Measurements from ENCODE around the gene SNN. TPM values are rescaled to one million over a fixed set of nuclear protein-coding genes. Genes with fewer than 3 reads are reported as not detected.
A peak's percentile ranks its signal among the peaks of the same experiment; 100 is the strongest.

SNN gene
- total RNA-seq, 4 donors from 2014 or later, result 22.5 to 94.5 (median 78.1) TPM

- intact Hi-C loops (cut with DNase I; ENCODE audit: low total_unique reads) (loop anchor here (1.0 to 5.0 kb wide), 4 partner anchors 30 to 734 kb away; partner anchors contain the start of genes CLEC16A and DEXI), in situ Hi-C loops (cut with MboI; ENCODE audit: low sequenced_read_pairs in 4 of 4) (no loop called here)
- H3K9me3 ChIP-seq, result no peaks in the 10 kb centered on the region
- H3K36me3 ChIP-seq, result peaks cover 0 to 22% of the 10 kb centered on the region in 2 donors
- H3K4me3 ChIP-seq, result no peak overlapping the region
- ATAC-seq (peak; percentile 65 to 75), DNase-seq (peak; percentile 95 to 99)
- peak overlapping the region; percentile 91 to 99 (median 97) for H3K27ac ChIP-seq
- peak; percentile 56 to 59 for TF ChIP-seq POLR2A (IDR thresholded peaks at IDR 0.05)
- TF ChIP-seq, protein P1, sequence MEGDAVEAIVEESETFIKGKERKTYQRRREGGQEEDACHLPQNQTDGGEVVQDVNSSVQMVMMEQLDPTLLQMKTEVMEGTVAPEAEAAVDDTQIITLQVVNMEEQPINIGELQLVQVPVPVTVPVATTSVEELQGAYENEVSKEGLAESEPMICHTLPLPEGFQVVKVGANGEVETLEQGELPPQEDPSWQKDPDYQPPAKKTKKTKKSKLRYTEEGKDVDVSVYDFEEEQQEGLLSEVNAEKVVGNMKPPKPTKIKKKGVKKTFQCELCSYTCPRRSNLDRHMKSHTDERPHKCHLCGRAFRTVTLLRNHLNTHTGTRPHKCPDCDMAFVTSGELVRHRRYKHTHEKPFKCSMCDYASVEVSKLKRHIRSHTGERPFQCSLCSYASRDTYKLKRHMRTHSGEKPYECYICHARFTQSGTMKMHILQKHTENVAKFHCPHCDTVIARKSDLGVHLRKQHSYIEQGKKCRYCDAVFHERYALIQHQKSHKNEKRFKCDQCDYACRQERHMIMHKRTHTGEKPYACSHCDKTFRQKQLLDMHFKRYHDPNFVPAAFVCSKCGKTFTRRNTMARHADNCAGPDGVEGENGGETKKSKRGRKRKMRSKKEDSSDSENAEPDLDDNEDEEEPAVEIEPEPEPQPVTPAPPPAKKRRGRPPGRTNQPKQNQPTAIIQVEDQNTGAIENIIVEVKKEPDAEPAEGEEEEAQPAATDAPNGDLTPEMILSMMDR (IDR thresholded peaks at IDR 0.05 in 4 of 5, conservative IDR thresholded peaks at IDR 0.05 in 1 of 5), result peak in 1 of 5 experiments; percentile 29
- H3K27me3 ChIP-seq, result no peaks in the 10 kb centered on the region
- H3K4me1 ChIP-seq, result peaks cover 97 to 98% of the 10 kb centered on the region in 2 donors
Observed at GRCh38 chr16:11675561-11676511, 7.6 kb downstream of the SNN start.

- peaks cover 0 to 22% of the 10 kb centered on the region in 2 donors for H3K36me3 ChIP-seq
- DNase-seq (peak in 1 of 2 donors; percentile 59), ATAC-seq (no peak)
- intact Hi-C loops (cut with DNase I; ENCODE audit: low total_unique reads), result loop anchor here (5.0 kb wide), 1 partner anchor 734 kb away; the partner anchor contains the start of genes CLEC16A and DEXI
- H3K4me1 ChIP-seq, result peaks cover 97% of the 10 kb centered on the region in 2 donors
- peak overlapping the region; percentile 91 to 99 (median 97) for H3K27ac ChIP-seq
- no peak overlapping the region for H3K4me3 ChIP-seq
- no peaks in the 10 kb centered on the region for H3K9me3 ChIP-seq
- H3K27me3 ChIP-seq, result no peaks in the 10 kb centered on the region
- TF ChIP-seq, protein P1 (IDR thresholded peaks at IDR 0.05 in 4 of 5, conservative IDR thresholded peaks at IDR 0.05 in 1 of 5), result no peak
- no peak for TF ChIP-seq POLR2A (IDR thresholded peaks at IDR 0.05)
- in situ Hi-C loops (cut with MboI; ENCODE audit: low sequenced_read_pairs in 4 of 4), result no loop called here
Observed at GRCh38 chr16:11676799-11677198, 8.5 kb downstream of the SNN start.

DNA sequence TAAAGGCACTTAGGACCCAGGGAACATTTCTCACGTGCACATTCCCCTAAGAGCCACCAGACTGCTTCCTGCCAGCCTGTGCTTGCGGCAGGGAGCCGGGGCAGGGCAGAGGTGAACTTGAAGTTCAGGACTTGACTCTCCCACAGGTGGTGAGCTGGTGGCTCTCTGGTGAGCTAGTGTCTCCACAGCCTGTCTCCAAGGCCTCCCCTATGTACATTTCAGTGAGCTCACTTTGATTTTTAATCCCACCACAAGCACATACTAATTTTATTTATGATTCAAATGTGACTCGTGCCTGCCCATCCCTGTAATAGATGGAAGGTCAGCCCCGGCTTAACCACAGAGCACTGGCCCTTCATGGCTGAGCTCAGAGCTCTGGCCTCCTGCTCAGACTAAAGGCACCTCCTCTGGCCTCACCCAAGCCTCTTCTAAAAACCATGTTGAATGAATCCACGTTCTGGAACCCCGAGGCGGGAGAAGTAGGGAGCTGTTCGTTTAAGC lies 9.2 kb downstream of the SNN start:
- Histone ChIP-seq H3K27me3 (no peaks in the 10 kb centered on the region), H3K4me1 (peaks cover 97% of the 10 kb centered on the region in 2 donors), H3K36me3 (peaks cover 0 to 22% of the 10 kb centered on the region in 2 donors), H3K4me3 (no peak overlapping the region), H3K27ac (peak overlapping the region; percentile 91 to 99 (median 97)), H3K9me3 (no peaks in the 10 kb centered on the region)
- in situ Hi-C loops (cut with MboI; ENCODE audit: low sequenced_read_pairs in 4 of 4) (no loop called here), intact Hi-C loops (cut with DNase I; ENCODE audit: low total_unique reads) (loop anchor here (5.0 kb wide), 1 partner anchor 735 kb away; the partner anchor contains the start of genes CLEC16A and DEXI)
- TF ChIP-seq, protein P1 (IDR thresholded peaks at IDR 0.05 in 4 of 5, conservative IDR thresholded peaks at IDR 0.05 in 1 of 5), result no peak
- peak; percentile 44 to 58 for TF ChIP-seq POLR2A (IDR thresholded peaks at IDR 0.05)
- ATAC-seq, result peak in 1 of 2 donors; percentile 2
- DNase-seq, result peak in 1 of 2 donors; percentile 78

GRCh38 chr16:11677959-11678881 lies 10.0 kb downstream of the SNN start:
- H3K36me3 ChIP-seq, result peaks cover 0 to 24% of the 10 kb centered on the region in 2 donors
- H3K4me3 ChIP-seq, result peak overlapping the region in 1 of 4 donors; percentile 1
- intact Hi-C loops (cut with DNase I; ENCODE audit: low total_unique reads) (loop anchor here (2.0 to 5.0 kb wide), 2 partner anchors 63 to 736 kb away; partner anchors contain the start of genes CLEC16A and DEXI), in situ Hi-C loops (cut with MboI; ENCODE audit: low sequenced_read_pairs in 4 of 4) (no loop called here)
- peaks cover 97% of the 10 kb centered on the region in 2 donors for H3K4me1 ChIP-seq
- peak overlapping the region; percentile 91 to 99 (median 97) for H3K27ac ChIP-seq
- H3K27me3 ChIP-seq, result no peaks in the 10 kb centered on the region
- ATAC-seq (no peak), DNase-seq (no peak)
- no peak for TF ChIP-seq POLR2A (IDR thresholded peaks at IDR 0.05)
- TF ChIP-seq, protein P1 (IDR thresholded peaks at IDR 0.05 in 4 of 5, conservative IDR thresholded peaks at IDR 0.05 in 1 of 5), result no peak
- no peaks in the 10 kb centered on the region for H3K9me3 ChIP-seq
